Gastrocnemius medialis (tissue), 4 donors: ENCODE measurements around the gene FNDC8. TPM values are rescaled to one million over a fixed set of nuclear protein-coding genes. Genes with fewer than 3 reads are reported as not detected.

Experiments used
- ATAC-seq, 2 donors: fragments of 150-250 bp; one replicate each; pipeline ENCODE4 v1.9.1; 2016
- DNase-seq, 2 donors: peaks; one replicate each; pipeline ENCODE4 v3.0.0-alpha.2; 2019
- H3K27ac ChIP-seq, 4 donors: fragments of 200-600 bp; sonication (generic); 1 replicate in 1 of 4; 2 replicates in 3 of 4; pipeline ENCODE4 v1.5.1; 2016 to 2018; ENCODE audit warnings: mild to moderate bottlenecking in 2 of 4, moderate library complexity in 1 of 4
- H3K27me3 ChIP-seq, 3 donors: fragments of 200-600 bp; sonication (generic) in 2 of 3; 1 replicate in 1 of 3; 2 replicates in 2 of 3; pipeline versions ENCODE4 v1.5.1 to v1.6.0; 2016 to 2019; ENCODE audit warnings: mild to moderate bottlenecking in 1 of 3, moderate library complexity in 1 of 3
- H3K36me3 ChIP-seq, 2 donors: fragments of 200-600 bp; sonication (generic) in 1 of 2; one replicate each; pipeline ENCODE4 v1.5.1; 2017 to 2018
- H3K4me1 ChIP-seq, 2 donors: fragments of 200-600 bp; sonication (generic) in 1 of 2; one replicate each; pipeline ENCODE4 v1.5.1; 2016 to 2017; ENCODE audit warnings: mild to moderate bottlenecking in 2 of 2
- H3K4me3 ChIP-seq, 4 donors: fragments of 200-600 bp; sonication (generic) in 3 of 4; 1 replicate in 1 of 4; 2 replicates in 3 of 4; pipeline ENCODE4 v1.5.1; 2016 to 2019; ENCODE audit warnings: mild to moderate bottlenecking in 2 of 4
- H3K9me3 ChIP-seq, 3 donors: fragments of 200-600 bp; sonication (generic) in 2 of 3; 1 replicate in 1 of 3; 2 replicates in 2 of 3; pipeline ENCODE4 v1.5.1; 2016 to 2019
- CTCF ChIP-seq, 5 experiments: fragments of 450-650 bp in 3 of 5; fragments of 200-600 bp in 2 of 5; sonication (generic) in 2 of 5; IDR thresholded peaks in 4 of 5; conservative IDR thresholded peaks in 1 of 5; 1 replicate in 4 of 5; 2 replicates in 1 of 5; pipeline ENCODE4 v1.5.1; 2016 to 2019; ENCODE audit warnings: antibody characterized with exemption in 5 of 5, mild to moderate bottlenecking in 3 of 5, moderate library complexity in 3 of 5
- POLR2A ChIP-seq, 2 donors: fragments of 450-650 bp; IDR thresholded peaks; one replicate each; pipeline ENCODE4 v1.6.1; 2017; ENCODE audit warnings: antibody characterized with exemption in 2 of 2, mild to moderate bottlenecking in 2 of 2, moderate library complexity in 2 of 2
- in situ Hi-C, 4 donors: fragments of 200-750 bp; cut with MboI; loops; one replicate each; pipeline versions ENCODE4 v1.15.0 to v1.8.0; 2017; ENCODE audit warnings: low sequenced_read_pairs in 4 of 4
- intact Hi-C: fragments of 100-400 bp; cut with DNase I; formaldehyde crosslinking; loops from one replicate; pipeline ENCODE4 v1.15.1; 2023; ENCODE audit warnings: low total_unique reads
- total RNA-seq, 4 donors: library from RNA; depleted of rRNA; stranded (reverse); fragments of >200 nt; gene quantifications; one replicate each; pipeline versions ENCODE4 v1.1.0 to v1.2.3, GENCODE V29; 2016

FNDC8 gene
- total RNA-seq, 4 donors from 2014 or later = not detected

GRCh38 chr17:35076874-35077273, 44.5 kb upstream of the FNDC8 start:
- ATAC-seq = no peak
- no peaks in the 10 kb centered on the region for H3K9me3 ChIP-seq
- TF ChIP-seq POLR2A (IDR thresholded peaks at IDR 0.05) = no peak
- no peak for TF ChIP-seq CTCF (IDR thresholded peaks at IDR 0.05 in 4 of 5, conservative IDR thresholded peaks at IDR 0.05 in 1 of 5)
- H3K4me1 ChIP-seq = peaks cover 0 to 4% of the 10 kb centered on the region in 2 donors
- intact Hi-C loops (no loop called here), in situ Hi-C loops (loop anchor here in 1 of 4 donors (25.0 kb wide), 1 partner anchor 90 kb away; the partner anchor contains the start of gene LIG3)
- H3K27me3 ChIP-seq = no peaks in the 10 kb centered on the region
- H3K36me3 ChIP-seq = no peaks in the 10 kb centered on the region
- no peak overlapping the region for H3K4me3 ChIP-seq
- no peak overlapping the region for H3K27ac ChIP-seq
- no peak for DNase-seq

DNA sequence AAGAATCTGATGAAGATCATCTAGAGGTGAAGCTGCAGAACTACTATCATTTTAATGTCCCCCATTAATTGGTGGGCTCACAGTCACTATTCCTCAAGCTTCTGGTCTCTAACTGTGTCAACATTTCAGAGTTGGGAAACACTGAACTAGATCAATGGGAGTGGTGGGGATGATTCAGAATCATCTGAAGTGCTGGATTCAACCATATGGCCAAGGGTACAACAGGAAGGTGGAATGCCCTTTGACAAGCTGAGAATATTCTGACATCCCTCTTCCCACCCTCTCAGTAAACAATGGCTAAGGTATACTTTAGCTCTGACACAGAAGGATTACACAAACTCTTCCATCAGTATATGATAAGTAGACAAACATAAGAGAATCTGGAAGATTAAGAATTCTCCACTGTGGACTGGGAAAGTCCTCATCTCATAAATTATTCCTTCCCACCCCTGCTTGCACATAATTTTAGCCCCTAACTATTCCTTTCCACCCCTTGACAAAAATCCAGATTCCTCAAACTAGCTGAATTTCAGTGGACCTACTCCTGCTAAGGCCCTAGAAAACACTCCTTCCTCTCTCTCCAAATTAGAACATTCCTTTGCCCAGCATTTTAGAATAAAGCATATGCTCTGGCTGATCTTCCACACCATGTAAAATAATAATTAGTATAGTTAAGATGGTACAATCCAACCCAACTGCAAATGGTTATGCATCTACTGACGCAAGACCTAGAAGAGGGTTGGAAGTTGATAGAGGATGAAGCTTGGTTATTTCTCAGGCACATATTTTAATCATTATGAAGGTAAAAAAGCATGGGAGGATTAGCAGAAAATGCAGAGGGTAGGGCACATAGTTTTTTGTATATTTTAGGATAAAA, 41.6 kb upstream of the FNDC8 start:
- intact Hi-C loops = no loop called here
- in situ Hi-C loops = loop anchor here in 2 of 4 donors (10.0 to 25.0 kb wide), 2 partner anchors 92 to 115 kb away; partner anchors contain the start of genes CCT6B (in 1 of the 2), LIG3 (in 1 of the 2) and ZNF830 (in 1 of the 2)
- Histone ChIP-seq H3K4me3 (no peak overlapping the region), H3K27me3 (no peaks in the 10 kb centered on the region), H3K4me1 (peaks cover 0 to 4% of the 10 kb centered on the region in 2 donors), H3K27ac (no peak overlapping the region), H3K36me3 (no peaks in the 10 kb centered on the region), H3K9me3 (no peaks in the 10 kb centered on the region)
- ATAC-seq (no peak), DNase-seq (no peak)
- no peak for TF ChIP-seq CTCF (IDR thresholded peaks at IDR 0.05 in 4 of 5, conservative IDR thresholded peaks at IDR 0.05 in 1 of 5)
- TF ChIP-seq POLR2A (IDR thresholded peaks at IDR 0.05) = no peak

GRCh38 chr17:35080536-35080935, 40.9 kb upstream of the FNDC8 start:
- intact Hi-C loops (no loop called here), in situ Hi-C loops (loop anchor here in 2 of 4 donors (10.0 to 25.0 kb wide), 2 partner anchors 93 to 116 kb away; partner anchors contain the start of genes CCT6B (in 1 of the 2), LIG3 (in 1 of the 2) and ZNF830 (in 1 of the 2))
- DNase-seq = no peak
- Histone ChIP-seq H3K4me3 (no peak overlapping the region), H3K4me1 (no peaks in the 10 kb centered on the region), H3K9me3 (no peaks in the 10 kb centered on the region), H3K27ac (no peak overlapping the region), H3K36me3 (no peaks in the 10 kb centered on the region), H3K27me3 (no peaks in the 10 kb centered on the region)
- no peak for ATAC-seq
- TF ChIP-seq POLR2A (IDR thresholded peaks at IDR 0.05) (no peak), CTCF (IDR thresholded peaks at IDR 0.05 in 4 of 5, conservative IDR thresholded peaks at IDR 0.05 in 1 of 5) (no peak)

GRCh38 chr17:35081638-35082037, 39.8 kb upstream of the FNDC8 start:
- no peaks in the 10 kb centered on the region for H3K9me3 ChIP-seq
- in situ Hi-C loops = loop anchor here in 2 of 4 donors (10.0 to 25.0 kb wide), 2 partner anchors 94 to 117 kb away; partner anchors contain the start of genes CCT6B (in 1 of the 2), LIG3 (in 1 of the 2) and ZNF830 (in 1 of the 2)
- no peaks in the 10 kb centered on the region for H3K4me1 ChIP-seq
- ATAC-seq (no peak), DNase-seq (no peak)
- no peaks in the 10 kb centered on the region for H3K27me3 ChIP-seq
- no peak overlapping the region for H3K27ac ChIP-seq
- TF ChIP-seq CTCF (IDR thresholded peaks at IDR 0.05 in 4 of 5, conservative IDR thresholded peaks at IDR 0.05 in 1 of 5) (no peak), POLR2A (IDR thresholded peaks at IDR 0.05) (no peak)
- intact Hi-C loops = no loop called here
- no peak overlapping the region for H3K4me3 ChIP-seq
- H3K36me3 ChIP-seq = no peaks in the 10 kb centered on the region
